Memory B cell (primary cell): ENCODE data around the gene DEUP1.

Experiments used
- ATAC-seq: fragments of 150-1000 bp; cut with Tn5 transposase; 2 replicates; pipeline ENCODE4 v1.10.0; 2021; ENCODE audit warnings: low read depth, mild to moderate bottlenecking, moderate library complexity
- DNase-seq, 2 donors: peaks; one replicate each; pipeline ENCODE4 v3.0.0; 2022; ENCODE audit warnings: low spot score in 2 of 2
- H3K27ac Mint-ChIP-seq: one replicate; pipeline ENCODE4 v1.8.0; 2022; ENCODE audit warnings: mild to moderate bottlenecking, moderate library complexity, mixed read lengths
- H3K27me3 Mint-ChIP-seq: one replicate; pipeline ENCODE4 v1.8.0; 2022; ENCODE audit warnings: mixed read lengths
- H3K36me3 Mint-ChIP-seq: one replicate; pipeline ENCODE4 v1.8.0; 2022; ENCODE audit warnings: mild to moderate bottlenecking, mixed read lengths
- H3K4me1 Mint-ChIP-seq: one replicate; pipeline ENCODE4 v1.8.0; 2022; ENCODE audit warnings: mixed read lengths
- H3K4me3 Mint-ChIP-seq: one replicate; pipeline ENCODE4 v1.8.0; 2022; ENCODE audit warnings: mild to moderate bottlenecking, moderate library complexity, mixed read lengths
- H3K9me3 Mint-ChIP-seq: one replicate; pipeline ENCODE4 v1.8.0; 2022; ENCODE audit warnings: mixed read lengths

DEUP1 gene

GRCh38 chr11:93474123-93474522, 143.6 kb downstream of the DEUP1 start:
- Mint-ChIP-seq H3K9me3 (no peaks in the 10 kb centered on the region), H3K4me1 (peaks cover 5% of the 10 kb centered on the region), H3K4me3 (no peak overlapping the region), H3K27me3 (no peaks in the 10 kb centered on the region), H3K36me3 (peaks cover 3% of the 10 kb centered on the region), H3K27ac (no peak overlapping the region)
- no peak for DNase-seq
- no peak for ATAC-seq

- Mint-ChIP-seq H3K27me3 (no peaks in the 10 kb centered on the region), H3K4me3 (no peak overlapping the region), H3K4me1 (peaks cover 5% of the 10 kb centered on the region), H3K27ac (no peak overlapping the region), H3K36me3 (peaks cover 3% of the 10 kb centered on the region), H3K9me3 (no peaks in the 10 kb centered on the region)
- ATAC-seq (no peak), DNase-seq (no peak)
These were observed 146.3 kb downstream of the DEUP1 start for GRCh38 chr11:93476796-93477195.

DNA sequence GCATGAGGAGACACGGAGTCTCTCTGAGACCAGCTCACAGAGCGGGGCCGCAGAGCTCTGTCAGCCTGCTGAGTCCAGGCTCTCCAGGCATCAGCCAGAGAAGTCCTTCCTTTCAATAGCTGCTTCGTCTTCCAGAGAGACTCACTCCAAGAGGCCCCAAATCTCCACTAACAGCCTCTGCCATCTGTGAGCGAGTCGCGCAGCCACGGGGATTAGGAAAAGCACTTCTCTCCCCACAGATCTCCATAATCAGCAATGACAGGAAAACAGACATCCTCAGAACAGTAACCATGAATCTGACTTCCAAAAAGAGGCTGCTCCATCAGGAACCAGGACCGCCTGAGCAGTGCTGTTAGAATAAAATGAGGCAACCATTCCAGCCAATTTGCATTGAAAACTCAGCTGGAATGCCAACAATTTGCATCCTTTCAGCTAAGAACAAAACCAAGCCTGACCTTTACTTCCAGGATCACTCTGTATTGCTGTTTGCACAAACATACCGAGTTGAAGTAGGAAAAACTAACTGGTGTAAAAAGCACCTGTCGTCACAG, 147.2 kb downstream of the DEUP1 start:
- H3K4me3 Mint-ChIP-seq = no peak overlapping the region
- no peaks in the 10 kb centered on the region for H3K27me3 Mint-ChIP-seq
- ATAC-seq (no peak), DNase-seq (no peak)
- peaks cover 2% of the 10 kb centered on the region for H3K4me1 Mint-ChIP-seq
- no peak overlapping the region for H3K27ac Mint-ChIP-seq
- H3K36me3 Mint-ChIP-seq = peaks cover 3% of the 10 kb centered on the region
- H3K9me3 Mint-ChIP-seq = no peaks in the 10 kb centered on the region

- Mint-ChIP-seq H3K36me3 (no peaks in the 10 kb centered on the region), H3K4me1 (no peaks in the 10 kb centered on the region), H3K27ac (no peak overlapping the region), H3K4me3 (no peak overlapping the region), H3K27me3 (no peaks in the 10 kb centered on the region), H3K9me3 (no peaks in the 10 kb centered on the region)
- ATAC-seq (no peak), DNase-seq (no peak)
These were observed 148.3 kb downstream of the DEUP1 start for GRCh38 chr11:93478841-93479240.

GRCh38 chr11:93480256-93480655, 149.7 kb downstream of the DEUP1 start:
- Mint-ChIP-seq H3K36me3 (no peaks in the 10 kb centered on the region), H3K4me3 (no peak overlapping the region), H3K4me1 (no peaks in the 10 kb centered on the region), H3K9me3 (no peaks in the 10 kb centered on the region), H3K27ac (no peak overlapping the region), H3K27me3 (no peaks in the 10 kb centered on the region)
- DNase-seq (no peak), ATAC-seq (no peak)

DNA sequence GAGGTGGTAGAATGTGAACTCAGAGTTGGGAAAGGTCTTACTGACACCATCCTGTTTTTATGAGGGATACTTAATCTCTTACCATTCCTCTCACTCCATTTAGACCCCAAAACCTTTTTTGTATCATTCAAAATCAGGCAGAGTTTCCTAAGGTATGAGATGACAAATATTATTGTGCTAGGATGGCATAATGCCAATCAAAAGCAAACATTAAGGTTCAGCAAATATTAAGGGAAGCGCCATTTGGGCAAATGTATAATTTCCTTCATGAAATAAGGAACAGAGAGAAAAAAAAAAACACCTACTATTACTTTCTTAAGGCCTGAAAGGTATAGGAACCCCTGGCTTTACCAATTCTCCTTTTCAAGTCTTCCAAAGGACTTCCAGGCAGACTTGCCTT, 150.2 kb downstream of the DEUP1 start:
- Mint-ChIP-seq H3K36me3 (no peaks in the 10 kb centered on the region), H3K27me3 (no peaks in the 10 kb centered on the region), H3K4me1 (no peaks in the 10 kb centered on the region), H3K27ac (no peak overlapping the region), H3K4me3 (no peak overlapping the region), H3K9me3 (no peaks in the 10 kb centered on the region)
- DNase-seq = no peak
- no peak for ATAC-seq

- Mint-ChIP-seq H3K36me3 (no peaks in the 10 kb centered on the region), H3K27me3 (no peaks in the 10 kb centered on the region), H3K27ac (no peak overlapping the region), H3K4me3 (no peak overlapping the region), H3K9me3 (no peaks in the 10 kb centered on the region), H3K4me1 (no peaks in the 10 kb centered on the region)
- no peak for DNase-seq
- no peak for ATAC-seq
These were observed 150.7 kb downstream of the DEUP1 start for GRCh38 chr11:93481279-93481678.

GRCh38 chr11:93481696-93482095, 151.2 kb downstream of the DEUP1 start:
- Mint-ChIP-seq H3K36me3 (no peaks in the 10 kb centered on the region), H3K27ac (no peak overlapping the region), H3K4me3 (no peak overlapping the region), H3K9me3 (no peaks in the 10 kb centered on the region), H3K27me3 (no peaks in the 10 kb centered on the region), H3K4me1 (no peaks in the 10 kb centered on the region)
- ATAC-seq (no peak), DNase-seq (no peak)

DNA sequence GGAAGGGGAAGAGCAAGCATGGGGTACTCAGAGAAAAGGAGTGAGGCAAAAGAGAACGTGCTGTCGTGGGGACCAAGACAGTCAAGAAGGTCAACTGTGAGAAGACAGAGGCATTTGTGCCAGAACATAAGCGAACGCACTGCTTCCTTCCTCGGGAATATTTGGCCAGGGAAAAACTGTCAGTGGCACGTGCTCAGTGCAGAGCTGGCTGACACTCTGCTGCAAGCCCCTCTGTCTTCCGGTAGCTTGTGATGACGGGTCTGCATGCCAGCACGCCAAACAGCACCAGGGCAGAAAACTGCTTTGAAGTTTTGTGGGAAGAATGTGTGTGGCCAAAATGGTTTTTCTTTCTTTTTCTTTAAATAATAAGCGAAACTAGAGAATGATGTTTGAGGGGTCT, 152.0 kb downstream of the DEUP1 start:
- Mint-ChIP-seq H3K36me3 (no peaks in the 10 kb centered on the region), H3K4me1 (no peaks in the 10 kb centered on the region)

GRCh38 chr11:93484716-93485115, 154.2 kb downstream of the DEUP1 start:
- H3K4me1 Mint-ChIP-seq = no peaks in the 10 kb centered on the region
- H3K4me3 Mint-ChIP-seq = no peak overlapping the region
- no peaks in the 10 kb centered on the region for H3K36me3 Mint-ChIP-seq
- no peak overlapping the region for H3K27ac Mint-ChIP-seq
- DNase-seq (no peak), ATAC-seq (no peak)
- no peaks in the 10 kb centered on the region for H3K9me3 Mint-ChIP-seq
- no peaks in the 10 kb centered on the region for H3K27me3 Mint-ChIP-seq

More for the DNA sequence above, 152.0 kb downstream of the DEUP1 start:
- DNase-seq (no peak), ATAC-seq (no peak)
- Mint-ChIP-seq H3K27ac (no peak overlapping the region), H3K9me3 (no peaks in the 10 kb centered on the region), H3K27me3 (no peaks in the 10 kb centered on the region), H3K4me3 (no peak overlapping the region)

GRCh38 chr11:93485983-93486382, 155.4 kb downstream of the DEUP1 start:
- Mint-ChIP-seq H3K27ac (no peak overlapping the region), H3K36me3 (no peaks in the 10 kb centered on the region), H3K4me3 (no peak overlapping the region)

DNA sequence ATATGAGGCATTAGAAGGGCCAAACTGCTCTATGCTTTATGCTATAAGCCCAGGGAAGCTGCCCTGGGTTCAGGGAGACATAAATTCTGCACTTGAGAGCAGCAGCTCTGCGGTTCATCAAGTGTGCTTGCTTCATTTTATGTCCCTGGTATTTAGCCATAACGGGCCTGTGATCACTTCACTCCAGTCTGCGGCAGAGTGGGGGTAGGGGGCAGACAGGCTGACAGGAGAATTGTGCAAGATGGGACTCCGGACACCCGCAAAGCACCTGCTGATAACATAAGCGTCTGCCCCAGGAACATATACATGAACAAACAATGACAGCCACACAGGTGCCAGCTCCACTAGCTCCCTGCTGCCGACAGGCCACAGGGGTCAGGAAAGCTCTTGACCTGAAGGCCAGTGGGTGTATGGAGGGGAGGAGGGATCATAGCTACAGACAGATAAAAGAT, 156.5 kb downstream of the DEUP1 start:
- no peak overlapping the region for H3K27ac Mint-ChIP-seq

More at GRCh38 chr11:93485983-93486382, 155.4 kb downstream of the DEUP1 start:
- H3K4me1 Mint-ChIP-seq = no peaks in the 10 kb centered on the region
- no peaks in the 10 kb centered on the region for H3K9me3 Mint-ChIP-seq
- H3K27me3 Mint-ChIP-seq = no peaks in the 10 kb centered on the region
- DNase-seq (no peak), ATAC-seq (no peak)

More for the DNA sequence above, 156.5 kb downstream of the DEUP1 start:
- Mint-ChIP-seq H3K4me1 (no peaks in the 10 kb centered on the region), H3K4me3 (no peak overlapping the region), H3K27me3 (no peaks in the 10 kb centered on the region), H3K36me3 (no peaks in the 10 kb centered on the region), H3K9me3 (no peaks in the 10 kb centered on the region)
- DNase-seq = no peak
- ATAC-seq = no peak
